ENCODE data around the gene PLXNA4.
"Not testable (repeated sequence)": the region's sequence is repeated elsewhere in the genome, so short reads cannot be mapped to it uniquely, and the experiment has no call there.

PLXNA4 gene

DNA sequence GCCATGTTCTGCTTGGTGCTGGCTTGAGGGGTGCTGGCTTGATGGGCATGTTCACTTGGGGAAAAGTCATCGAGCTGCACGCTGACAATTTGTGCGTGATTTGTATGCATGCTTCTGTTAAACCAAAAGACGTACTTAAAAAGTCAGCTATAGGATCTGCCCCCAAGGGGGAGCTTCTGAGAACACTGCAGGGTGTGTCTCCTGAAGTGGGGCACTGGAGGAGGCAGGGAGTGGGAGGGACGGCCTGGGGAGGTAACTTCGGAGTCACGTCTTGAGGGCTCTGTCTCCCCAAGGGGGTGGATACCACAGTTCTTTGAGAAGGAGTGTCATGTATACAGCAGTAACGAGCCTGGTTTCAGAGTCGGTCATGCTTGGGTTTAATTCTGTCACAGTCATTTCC lies 406.5 kb downstream of the PLXNA4 start:
- DNase-seq (ENCODE audit: low spot score): no peak

DNA sequence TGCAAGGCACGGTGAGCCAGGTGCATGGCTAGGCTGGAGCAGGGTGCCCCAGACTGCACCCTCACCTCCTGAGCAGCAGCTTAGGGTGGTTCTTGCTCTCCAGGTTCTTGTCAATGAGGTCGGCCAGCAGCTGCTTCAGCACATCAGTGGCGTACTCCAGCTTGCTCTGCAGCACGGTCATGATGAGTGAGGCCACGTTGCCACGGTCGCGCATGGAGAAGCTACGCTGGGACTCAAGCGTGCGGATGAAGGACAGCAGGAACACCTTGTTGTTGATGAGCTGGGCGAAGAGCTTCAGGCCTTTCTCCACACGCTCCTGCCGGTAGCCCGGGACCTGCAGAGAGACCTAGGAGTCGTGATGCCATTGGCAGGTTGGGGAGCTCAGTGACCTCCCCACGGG lies 408.0 kb downstream of the PLXNA4 start:
- no peak for DNase-seq (ENCODE audit: low spot score)

DNA sequence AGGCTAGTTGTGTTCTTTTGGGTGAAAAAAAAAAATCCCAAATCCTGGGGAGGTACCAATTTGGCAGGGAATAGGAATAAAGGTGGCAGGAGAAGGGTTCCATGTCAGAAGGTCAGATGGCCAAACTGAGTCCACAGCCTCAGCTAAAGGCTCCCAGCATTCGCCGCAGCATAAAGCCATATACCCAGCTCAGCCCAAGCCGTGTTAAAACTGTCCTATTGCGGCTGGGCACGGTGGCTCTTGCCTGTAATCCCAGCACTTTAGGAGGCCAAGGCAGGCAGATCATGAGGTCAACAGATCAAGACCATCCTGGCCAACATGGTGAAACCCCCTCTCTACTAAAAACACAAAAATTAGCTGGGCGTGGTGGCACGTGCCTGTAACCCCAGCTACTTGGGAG lies 410.6 kb downstream of the PLXNA4 start:
- not testable (repeated sequence) for DNase-seq (ENCODE audit: low spot score)

DNA sequence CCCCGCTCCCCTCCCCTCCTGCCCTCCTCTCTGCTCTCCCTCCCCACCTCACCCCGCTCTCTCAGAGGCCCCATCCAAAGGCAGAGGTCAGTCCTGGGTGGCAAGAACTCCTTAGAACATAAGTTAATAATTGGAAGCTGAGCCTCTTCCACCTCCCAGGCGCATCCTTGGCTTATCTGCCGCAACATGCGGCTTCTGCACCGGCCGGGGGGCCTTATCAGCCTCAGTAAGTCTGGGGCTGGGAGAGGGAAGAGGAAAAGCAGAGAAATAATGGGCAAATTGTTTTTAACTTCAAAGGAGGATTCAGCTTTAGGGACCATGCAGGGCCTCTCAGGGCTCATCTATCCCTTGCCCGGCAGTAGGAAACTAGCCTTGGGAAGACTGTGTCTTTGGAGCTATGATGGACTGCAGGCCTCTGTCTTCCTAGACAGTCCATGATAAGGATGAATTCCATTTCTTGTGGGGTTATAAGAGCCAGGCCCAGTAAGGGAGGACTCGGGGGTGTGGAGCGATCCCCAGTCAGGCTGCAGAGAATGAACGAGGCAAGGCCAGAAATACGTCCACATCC lies 411.6 kb downstream of the PLXNA4 start:
- DNase-seq (ENCODE audit: low spot score): no peak

DNA sequence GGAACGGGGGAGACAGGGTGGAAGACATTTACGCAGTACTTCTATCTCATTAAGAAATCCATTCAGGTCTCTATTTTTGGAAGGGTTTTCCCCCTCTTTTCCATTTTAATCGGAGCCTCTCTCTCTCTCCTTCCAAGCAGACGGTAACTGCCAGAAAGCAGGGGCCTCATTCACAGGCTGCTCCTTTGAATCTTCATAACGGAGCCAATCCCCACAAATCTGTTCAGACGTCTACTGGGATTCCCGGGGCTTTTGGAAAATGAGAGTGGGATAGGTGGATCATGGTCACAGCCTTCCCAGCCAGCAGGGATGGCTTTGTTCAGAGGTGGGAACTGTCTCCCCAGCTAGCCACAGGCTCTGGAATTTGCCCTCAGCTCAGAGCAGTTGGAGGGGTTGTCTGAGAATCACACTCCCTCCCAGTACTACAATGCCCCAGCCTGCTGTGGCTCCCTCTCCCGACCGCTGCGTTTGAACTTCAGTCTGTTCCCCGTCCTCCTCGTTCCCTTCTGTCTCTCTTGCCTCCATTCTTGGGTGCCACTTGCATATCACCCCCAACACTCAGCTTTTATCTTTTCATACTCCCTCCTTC lies 413.6 kb downstream of the PLXNA4 start:
- DNase-seq (ENCODE audit: low spot score): no peak

DNA sequence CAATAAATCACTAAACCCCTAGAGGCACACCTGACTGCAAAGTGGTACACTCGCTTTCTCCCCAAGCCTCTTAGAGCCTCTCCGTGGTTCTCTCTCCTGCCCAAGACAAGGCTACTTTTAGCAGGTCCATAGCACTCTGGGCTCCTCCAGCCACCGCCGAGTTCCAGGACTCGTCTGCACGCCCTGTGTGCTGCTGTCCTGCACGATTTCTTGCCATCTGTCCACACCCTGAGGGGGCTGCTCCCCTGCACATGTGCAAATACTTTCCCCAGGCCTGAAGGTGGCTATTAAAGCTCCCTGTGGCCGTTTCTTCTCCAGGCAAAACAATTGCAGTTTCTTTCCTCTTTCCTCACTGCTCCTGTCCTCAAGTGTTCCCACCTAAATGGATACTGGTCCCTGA lies 414.3 kb downstream of the PLXNA4 start:
- DNase-seq (ENCODE audit: low spot score): no peak

DNA sequence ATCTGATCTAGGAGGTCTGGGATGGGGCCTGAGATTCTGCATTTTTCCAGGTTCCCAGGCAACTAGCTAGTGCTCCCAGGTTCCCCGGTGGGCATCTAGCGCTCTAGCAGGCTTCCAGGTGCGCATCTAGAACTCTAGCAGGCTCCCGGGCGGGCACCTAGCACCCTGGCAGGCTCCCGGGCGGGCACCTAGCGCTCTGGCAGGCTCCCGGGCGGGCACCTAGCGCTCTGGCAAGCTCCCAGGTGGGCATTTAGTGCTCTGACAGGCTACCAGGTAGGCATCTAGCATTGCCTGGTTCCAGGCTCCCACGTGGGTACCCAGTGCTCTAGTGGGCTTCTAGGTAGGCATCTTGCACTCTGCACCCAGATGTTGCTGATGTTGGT lies 414.7 kb downstream of the PLXNA4 start:
- no peak for DNase-seq (ENCODE audit: low spot score)

DNA sequence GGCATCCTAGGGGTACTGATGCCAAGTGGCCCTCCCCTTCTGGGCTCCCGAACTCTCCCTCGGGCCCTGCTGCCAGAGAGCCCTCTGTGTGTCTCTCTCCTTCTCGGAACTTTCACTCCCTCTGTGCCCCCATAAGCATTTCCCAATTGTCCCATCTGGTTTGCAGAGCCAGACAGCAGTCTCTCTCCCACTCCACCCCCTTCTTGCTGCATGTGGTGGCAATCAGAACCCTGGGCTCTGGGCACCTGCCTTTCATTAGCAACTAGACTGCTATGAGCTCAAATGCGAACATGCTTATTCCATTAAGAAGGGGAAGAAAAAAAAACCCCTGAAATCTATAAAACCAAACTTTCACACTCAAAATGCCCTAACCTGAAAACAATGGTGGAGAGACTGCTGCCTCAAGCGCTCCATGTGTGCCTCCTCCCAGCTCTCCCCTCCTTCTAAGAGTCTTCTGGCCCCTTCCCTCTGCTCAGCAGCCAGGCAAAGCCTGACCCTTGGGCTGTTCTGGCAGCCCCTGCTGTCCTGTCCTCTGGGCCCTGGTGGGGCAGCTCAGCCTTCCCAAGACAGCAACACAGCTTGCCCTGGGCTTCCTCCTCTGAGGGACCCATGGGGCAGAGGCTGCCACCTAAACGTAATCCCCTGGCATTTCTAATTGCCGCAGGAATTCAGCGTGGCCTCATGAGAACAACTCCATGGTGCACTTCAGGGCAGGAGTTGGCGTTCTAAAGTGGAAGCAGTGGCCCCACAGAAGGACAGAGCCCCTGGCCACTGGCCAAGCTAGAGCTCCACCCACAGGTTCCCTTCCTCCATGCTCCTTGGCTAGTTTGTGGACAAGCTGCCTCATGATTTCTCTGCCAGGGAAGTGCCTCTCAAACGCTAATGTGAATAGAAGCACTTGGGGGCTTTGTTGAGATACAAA lies 415.4 kb downstream of the PLXNA4 start:
- no peak for DNase-seq (ENCODE audit: low spot score)

DNA sequence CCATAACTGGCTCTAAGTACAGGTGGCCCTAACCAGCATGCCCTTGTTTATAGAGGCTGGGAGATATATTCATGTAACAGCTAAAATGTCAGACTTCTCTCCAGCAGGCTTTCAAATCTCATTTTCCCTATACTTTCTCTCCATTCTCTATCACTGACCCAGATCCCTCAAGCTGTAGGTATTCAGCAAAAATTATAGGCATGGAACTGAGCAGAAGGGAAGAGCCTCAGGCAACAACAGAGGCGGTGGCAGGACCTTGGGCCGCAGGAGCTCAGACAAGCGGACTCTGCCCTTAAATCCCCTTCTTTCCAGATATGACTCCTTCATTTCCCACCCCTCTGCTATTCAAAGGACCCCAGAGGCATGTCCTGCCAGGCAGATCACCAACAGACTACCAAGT lies 417.4 kb downstream of the PLXNA4 start:
- no peak for DNase-seq (ENCODE audit: low spot score)

DNA sequence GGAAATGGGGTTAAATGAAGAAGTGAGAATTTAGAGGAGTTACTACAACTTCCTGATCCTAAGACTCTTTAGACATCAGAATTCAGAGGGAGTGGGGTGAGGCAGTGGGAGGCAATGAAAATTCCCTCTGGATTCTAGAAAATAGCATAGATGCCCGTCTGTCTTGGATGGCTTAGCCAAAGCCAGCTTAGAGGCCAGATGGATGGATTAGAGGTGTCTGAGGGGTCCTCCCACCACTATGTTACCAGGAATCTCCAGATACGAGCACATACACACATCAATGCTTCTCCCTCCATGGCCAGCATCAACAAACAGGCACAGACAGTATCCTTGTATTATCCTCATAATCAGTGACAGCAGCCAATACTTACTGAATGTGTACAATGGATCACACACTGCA lies 418.1 kb downstream of the PLXNA4 start:
- no peak for DNase-seq (ENCODE audit: low spot score)

DNA sequence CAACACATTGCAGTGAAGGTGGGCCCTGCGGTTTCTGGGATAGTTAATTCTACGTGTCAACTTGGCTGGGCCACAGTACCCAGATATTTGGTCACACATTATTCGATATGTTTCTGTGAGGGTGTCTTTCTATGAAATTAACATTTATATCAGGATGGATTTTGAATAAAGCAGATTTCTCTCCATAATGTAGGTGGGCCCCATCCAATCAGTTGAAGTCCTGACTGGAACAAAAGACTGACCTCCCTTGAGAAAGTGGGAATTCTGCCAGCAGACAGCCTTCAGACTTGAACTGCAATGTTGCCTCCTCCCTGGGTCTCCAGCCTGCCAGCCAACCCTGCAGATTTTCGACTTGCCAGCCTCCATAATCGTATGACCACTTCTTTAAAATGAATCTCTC lies 420.6 kb downstream of the PLXNA4 start:
- DNase-seq (ENCODE audit: low spot score): no peak

DNA sequence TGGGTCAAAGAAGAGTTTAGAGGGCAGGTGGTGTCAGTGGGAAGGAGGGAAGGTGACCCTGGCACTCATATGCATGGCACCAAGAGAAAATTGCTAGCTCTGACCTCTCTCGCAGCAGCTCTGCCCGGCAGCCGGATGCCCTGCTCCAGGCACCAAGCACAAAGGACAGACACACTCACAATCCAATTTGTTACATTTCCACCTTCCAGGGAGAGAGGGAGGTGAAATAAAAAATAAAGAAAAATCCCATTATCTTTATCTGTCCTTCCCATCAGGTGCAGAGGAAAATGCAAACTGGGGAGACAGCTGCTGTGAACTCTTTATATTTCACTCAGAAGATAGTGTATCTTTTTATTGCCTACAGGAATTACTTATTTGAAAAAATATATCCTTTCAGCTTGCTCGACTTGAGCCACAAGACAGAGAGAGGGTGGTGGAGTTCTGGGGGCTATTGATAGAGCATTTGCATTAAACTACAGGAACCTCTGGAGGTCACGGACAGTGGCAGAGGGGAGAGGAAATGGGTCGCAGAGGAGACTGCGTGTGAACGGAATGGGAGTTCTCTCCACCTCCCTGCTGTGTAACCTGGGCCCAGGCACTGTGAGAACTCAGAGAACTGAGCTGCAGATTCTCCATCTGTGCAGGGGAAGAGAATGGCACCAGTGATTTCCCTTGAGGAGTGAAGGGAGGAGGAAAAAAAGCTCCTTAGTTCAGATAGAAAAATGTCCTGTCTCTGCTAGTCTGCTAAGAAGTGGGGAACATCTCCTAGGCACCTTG lies 421.4 kb downstream of the PLXNA4 start:
- no peak for DNase-seq (ENCODE audit: low spot score)

DNA sequence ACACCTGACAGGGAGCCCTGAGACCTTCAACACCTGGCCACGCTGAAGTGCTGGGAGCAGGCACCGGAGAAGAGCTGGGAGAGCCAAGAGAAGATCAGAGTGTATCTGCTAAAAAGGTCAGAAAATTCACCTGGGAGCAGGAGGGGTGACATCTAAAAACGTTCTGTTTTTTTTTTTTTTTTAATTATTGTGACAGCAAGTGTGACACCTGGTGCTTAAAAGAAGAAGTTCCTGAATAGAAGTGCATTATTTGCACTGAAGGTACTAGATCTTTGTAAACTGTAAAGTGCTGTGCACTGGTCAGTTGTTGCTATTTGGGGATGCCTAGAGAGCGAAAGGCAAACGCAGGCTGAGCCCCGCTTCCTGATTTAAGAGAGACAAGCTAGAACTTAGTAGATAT lies 422.0 kb downstream of the PLXNA4 start:
- no peak for DNase-seq (ENCODE audit: low spot score)

DNA sequence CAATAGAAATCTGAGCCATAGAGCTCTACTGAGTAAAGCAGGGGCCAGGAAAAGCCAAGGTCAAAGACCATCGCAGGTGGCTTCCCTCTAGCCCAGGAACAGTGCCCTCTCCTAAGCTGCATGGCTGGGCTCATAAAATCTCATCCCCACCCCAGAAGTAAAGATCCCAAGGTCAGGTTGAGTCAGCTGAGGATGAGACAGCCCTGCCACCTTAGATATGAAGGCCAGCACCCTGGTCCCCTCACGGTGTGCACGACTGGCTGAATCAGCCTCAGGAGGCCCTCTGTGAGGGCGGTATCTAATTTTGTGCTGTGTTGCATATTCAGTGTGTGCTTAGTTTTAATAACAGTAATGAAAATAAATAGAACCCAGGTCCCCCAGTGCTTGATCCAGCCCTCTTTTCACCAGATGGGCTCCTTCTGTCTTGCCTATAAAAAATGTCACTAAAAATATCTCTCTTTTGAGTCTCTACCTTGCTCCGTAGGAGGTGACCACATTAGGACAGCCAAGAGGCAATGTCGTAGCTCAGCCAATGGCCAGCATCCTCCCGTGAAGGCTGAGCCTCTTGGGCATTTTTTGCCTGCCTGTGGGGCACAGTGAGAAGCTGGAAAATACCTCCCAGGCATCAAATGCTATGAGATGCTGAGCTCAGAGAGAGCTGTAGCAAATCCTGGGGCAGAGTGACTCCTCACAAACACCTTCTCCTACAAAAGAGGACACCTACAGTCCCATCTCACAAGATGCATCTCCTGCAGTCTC lies 424.0 kb downstream of the PLXNA4 start:
- no peak for DNase-seq (ENCODE audit: low spot score)

DNA sequence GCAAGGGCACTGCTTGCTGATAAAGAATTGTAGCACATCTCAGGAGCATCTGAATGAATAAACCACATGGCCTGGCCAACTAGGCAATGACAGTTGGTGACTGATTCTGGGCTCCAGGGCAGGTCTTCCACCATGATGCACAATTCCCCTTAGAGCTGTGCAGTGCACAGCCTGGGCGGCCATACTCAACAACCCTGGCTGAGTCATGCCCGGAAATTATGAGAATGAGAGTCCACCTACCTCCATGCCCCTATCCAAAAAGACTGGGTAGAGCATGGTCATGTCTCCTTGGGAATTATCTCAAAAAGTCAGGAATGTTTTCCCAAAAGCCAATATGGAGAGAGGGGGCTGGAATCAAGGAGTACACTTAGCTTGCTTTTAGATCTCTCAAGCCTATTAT lies 425.6 kb downstream of the PLXNA4 start:
- no peak for DNase-seq (ENCODE audit: low spot score)

DNA sequence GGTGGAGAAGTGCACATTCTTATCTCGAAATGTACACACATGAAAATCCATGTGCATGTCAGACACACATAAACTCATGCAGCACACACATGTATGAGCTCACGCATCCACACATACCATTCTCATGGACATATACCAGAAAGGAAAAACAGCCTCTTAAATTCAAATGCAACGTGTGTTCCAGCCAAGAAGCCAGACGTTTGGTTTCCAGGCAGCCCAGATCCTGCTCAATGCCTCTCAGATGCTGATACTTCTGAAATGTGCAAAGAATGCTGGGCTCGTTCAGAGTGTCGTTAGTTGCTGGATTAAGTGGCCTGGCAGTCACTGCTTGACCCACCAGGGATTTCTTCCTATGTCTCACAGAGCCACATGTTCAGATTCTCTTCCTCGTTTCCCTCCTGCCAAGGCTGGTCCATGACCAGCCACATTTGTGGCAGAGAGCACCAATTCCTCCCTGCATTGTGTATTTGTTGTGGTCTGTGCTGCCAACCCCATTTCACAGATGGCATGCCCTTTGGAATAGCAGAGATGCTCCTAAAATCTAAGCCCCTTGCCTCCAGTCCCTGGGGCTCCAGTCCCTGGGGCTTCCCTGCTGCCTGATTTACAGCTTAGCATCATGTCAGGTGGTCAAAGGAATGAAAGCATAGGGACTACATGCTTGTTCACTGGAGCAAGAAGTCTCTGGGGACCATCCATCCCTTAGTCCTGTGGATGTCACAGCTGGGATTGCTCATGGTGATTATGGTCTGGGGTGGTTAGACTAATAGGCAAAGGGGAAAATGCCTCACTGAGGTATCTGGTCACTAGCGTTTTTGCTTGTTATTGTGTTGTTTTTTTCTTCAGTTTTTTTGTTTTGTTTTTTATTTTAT lies 426.6 kb downstream of the PLXNA4 start:
- DNase-seq (ENCODE audit: low spot score): no peak

DNA sequence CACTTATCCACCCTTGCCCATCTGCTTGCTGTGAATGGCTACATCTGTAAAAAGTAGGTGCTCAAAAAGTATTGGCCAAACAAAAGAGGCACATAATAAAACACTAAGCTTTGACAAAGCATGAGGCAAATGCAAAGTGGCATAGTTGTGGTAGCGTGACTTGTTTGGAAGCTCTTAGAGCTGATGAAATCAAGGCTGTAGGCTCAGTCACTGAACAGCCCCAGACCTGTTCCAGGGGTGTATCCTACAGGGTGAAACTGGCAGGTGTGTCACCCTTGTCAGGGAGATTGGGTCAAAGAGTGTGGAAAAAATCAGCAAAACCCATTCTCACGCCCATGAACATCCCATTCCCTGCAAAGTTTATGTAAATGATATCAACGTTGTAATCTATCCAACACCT lies 427.4 kb downstream of the PLXNA4 start:
- no peak for DNase-seq (ENCODE audit: low spot score)

DNA sequence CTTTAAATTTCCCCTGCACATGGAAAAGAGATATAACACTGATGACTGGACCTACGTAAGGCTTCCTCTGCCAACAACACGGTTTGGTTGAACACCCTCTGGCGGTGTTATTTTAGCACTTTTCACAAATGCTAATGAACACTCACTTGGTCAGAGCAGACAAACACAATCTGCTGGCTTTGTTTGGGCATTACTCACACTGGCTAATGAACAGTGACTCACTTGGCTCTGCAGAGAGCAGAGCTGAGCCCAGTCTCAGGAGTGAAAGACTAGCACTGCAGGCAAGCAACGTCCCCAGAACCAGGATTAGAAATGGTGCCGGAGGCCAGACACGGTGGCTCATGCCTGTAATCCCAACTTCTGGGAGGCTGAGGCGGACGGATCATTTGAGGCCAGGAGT lies 430.8 kb downstream of the PLXNA4 start:
- DNase-seq (ENCODE audit: low spot score): peak; percentile 95

DNA sequence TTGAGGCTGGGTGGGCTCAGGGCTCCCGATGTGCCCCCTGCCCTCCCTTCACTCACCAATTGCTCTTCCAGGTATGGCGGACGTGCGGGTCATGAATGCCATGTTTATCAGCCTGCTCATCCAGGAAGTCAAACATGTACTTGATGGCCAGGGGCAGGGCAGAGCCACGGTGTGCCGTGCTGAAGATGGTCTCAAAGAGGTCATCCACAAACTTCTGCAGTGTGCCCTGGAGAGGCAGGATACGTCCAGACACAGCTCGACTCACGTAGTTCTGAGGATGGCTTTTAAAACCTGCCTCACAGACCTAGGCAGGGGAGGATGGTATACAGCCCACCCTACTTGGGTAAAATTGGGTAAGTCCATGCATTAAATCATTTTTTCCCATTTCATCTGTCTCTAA lies 431.2 kb downstream of the PLXNA4 start:
- no peak for DNase-seq (ENCODE audit: low spot score)

DNA sequence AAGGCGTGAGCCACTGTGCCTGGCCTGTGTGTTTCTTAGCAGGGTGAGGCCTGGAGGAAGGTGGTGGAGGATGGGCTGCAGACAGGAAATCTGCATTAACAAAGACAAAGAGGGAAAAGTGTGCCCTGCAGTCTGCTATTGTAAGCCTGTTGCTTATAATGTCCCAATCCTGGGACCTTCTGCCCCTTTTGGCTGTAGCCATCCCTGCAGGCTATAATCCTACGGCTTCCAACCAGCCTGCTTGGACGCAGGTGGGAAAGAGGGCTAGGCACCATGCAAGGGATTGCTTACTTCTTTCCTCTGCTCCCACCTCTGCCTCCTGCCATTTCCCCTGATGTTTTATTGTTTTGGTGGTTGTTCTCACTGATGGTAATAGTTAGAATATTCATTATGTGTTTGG lies 434.3 kb downstream of the PLXNA4 start:
- no peak for DNase-seq (ENCODE audit: low spot score)

DNA sequence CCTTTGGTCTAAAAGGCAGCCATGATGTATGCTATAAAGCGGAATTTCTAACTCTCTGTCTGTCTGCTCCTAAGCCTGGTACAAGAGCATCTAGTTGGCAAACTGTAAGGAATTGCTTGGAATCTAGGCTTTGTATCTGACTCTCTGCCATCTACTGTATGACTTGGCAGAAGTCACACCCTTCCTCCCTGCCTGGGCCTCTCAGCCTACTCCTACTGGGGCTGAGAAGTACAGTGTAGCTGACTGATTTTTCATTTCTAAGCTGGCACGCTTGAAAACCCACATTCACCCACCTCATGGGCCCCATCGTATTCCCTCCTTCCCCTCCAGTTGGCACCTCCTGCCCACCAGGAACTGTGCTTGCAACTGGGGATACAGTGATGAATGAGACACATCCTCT lies 435.2 kb downstream of the PLXNA4 start:
- no peak for DNase-seq (ENCODE audit: low spot score)
